ENCODE measurements around the gene RIT2.

RIT2 gene

GRCh38 chr18:42771936-42772335 lies 343.5 kb downstream of the RIT2 start:
- no peaks in the 10 kb centered on the region for H3K36me3 ChIP-seq (ENCODE audit: insufficient read depth)

DNA sequence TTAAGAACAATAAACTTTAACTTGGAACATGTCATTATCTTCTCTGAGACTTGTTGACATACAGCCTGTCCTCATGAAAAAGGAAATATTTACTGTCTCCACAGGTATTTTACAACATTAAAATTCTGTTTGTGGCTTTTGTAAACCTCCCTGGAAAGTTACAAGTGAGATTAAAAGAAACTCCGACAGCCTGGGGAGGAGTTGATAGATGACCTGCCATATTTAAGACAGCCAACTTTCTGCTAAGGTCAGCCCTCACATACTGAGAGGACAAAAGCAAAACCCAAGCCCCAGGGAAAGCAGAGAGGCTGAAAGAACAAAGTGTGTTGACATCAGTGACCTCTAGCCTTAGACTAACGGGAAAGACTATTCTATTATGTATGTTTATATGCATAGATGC lies 350.2 kb downstream of the RIT2 start:
- H3K79me2 ChIP-seq (ENCODE audit: insufficient read depth, low read depth) = no peaks in the 10 kb centered on the region
- no peak overlapping the region for H3K4me2 ChIP-seq
- no peak for TF ChIP-seq CTCF (conservative IDR thresholded peaks at IDR 0.05; ENCODE audit: low read depth, low read length)
- no peak overlapping the region for H3K27ac ChIP-seq
- H3K36me3 ChIP-seq (ENCODE audit: insufficient read depth) = no peaks in the 10 kb centered on the region
- no peaks in the 10 kb centered on the region for H4K20me1 ChIP-seq (ENCODE audit: insufficient read depth)
- no peak overlapping the region for H3K4me3 ChIP-seq (IDR thresholded peaks at IDR 0.05; ENCODE audit: insufficient read depth, low read depth, low read length)
- no peak overlapping the region for H2AFZ ChIP-seq (ENCODE audit: low read depth)
- H3K27me3 ChIP-seq (ENCODE audit: insufficient read depth, low read depth) = no peaks in the 10 kb centered on the region
- no peaks in the 10 kb centered on the region for H3K4me1 ChIP-seq (ENCODE audit: low read depth, poor library complexity, severe bottlenecking)
- H3K9ac ChIP-seq = no peak overlapping the region

More at GRCh38 chr18:42771936-42772335, 343.5 kb downstream of the RIT2 start:
- no peak overlapping the region for H3K9ac ChIP-seq
- H3K27ac ChIP-seq = no peak overlapping the region
- no peak overlapping the region for H3K4me3 ChIP-seq (IDR thresholded peaks at IDR 0.05; ENCODE audit: insufficient read depth, low read depth, low read length)
- no peak overlapping the region for H3K4me2 ChIP-seq
- no peaks in the 10 kb centered on the region for H3K27me3 ChIP-seq (ENCODE audit: insufficient read depth, low read depth)
- TF ChIP-seq CTCF (conservative IDR thresholded peaks at IDR 0.05; ENCODE audit: low read depth, low read length) = no peak
- no peaks in the 10 kb centered on the region for H4K20me1 ChIP-seq (ENCODE audit: insufficient read depth)
- H3K4me1 ChIP-seq (ENCODE audit: low read depth, poor library complexity, severe bottlenecking) = no peaks in the 10 kb centered on the region
- H2AFZ ChIP-seq (ENCODE audit: low read depth) = no peak overlapping the region
- no peaks in the 10 kb centered on the region for H3K79me2 ChIP-seq (ENCODE audit: insufficient read depth, low read depth)

GRCh38 chr18:42760290-42760689 lies 355.2 kb downstream of the RIT2 start:
- Histone ChIP-seq H3K4me2 (no peak overlapping the region), H3K27ac (no peak overlapping the region), H3K27me3 (ENCODE audit: insufficient read depth, low read depth) (no peaks in the 10 kb centered on the region), H2AFZ (ENCODE audit: low read depth) (no peak overlapping the region), H4K20me1 (ENCODE audit: insufficient read depth) (no peaks in the 10 kb centered on the region), H3K4me1 (ENCODE audit: low read depth, poor library complexity, severe bottlenecking) (no peaks in the 10 kb centered on the region), H3K4me3 (IDR thresholded peaks at IDR 0.05; ENCODE audit: insufficient read depth, low read depth, low read length) (no peak overlapping the region), H3K9ac (no peak overlapping the region), H3K79me2 (ENCODE audit: insufficient read depth, low read depth) (no peaks in the 10 kb centered on the region), H3K36me3 (ENCODE audit: insufficient read depth) (no peaks in the 10 kb centered on the region)
- no peak for TF ChIP-seq CTCF (conservative IDR thresholded peaks at IDR 0.05; ENCODE audit: low read depth, low read length)

DNA sequence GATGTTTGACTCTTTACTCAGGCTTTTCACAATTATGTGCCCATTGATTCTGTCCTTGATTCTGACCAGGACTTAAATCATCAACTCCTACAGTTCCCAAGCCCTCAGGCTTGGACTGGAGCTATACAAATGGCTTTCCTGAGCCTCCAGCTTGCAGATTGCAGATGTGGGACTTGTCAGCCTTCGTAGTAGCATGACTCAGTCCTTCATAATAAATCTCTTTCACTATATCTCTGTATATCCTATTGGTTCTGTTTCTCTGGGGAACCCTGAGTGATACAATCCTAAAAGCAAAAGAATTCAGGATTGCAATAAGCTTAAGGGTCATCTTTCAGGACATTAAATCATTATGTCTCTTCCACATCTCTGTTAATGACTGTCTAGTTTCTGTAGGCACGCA lies 356.6 kb downstream of the RIT2 start:
- Histone ChIP-seq H3K27me3 (ENCODE audit: insufficient read depth, low read depth) (no peaks in the 10 kb centered on the region), H2AFZ (ENCODE audit: low read depth) (no peak overlapping the region), H3K9ac (no peak overlapping the region), H3K27ac (no peak overlapping the region), H3K4me2 (no peak overlapping the region), H3K4me3 (IDR thresholded peaks at IDR 0.05; ENCODE audit: insufficient read depth, low read depth, low read length) (no peak overlapping the region), H3K4me1 (ENCODE audit: low read depth, poor library complexity, severe bottlenecking) (no peaks in the 10 kb centered on the region), H4K20me1 (ENCODE audit: insufficient read depth) (no peaks in the 10 kb centered on the region), H3K79me2 (ENCODE audit: insufficient read depth, low read depth) (no peaks in the 10 kb centered on the region), H3K36me3 (ENCODE audit: insufficient read depth) (no peaks in the 10 kb centered on the region)
- TF ChIP-seq CTCF (conservative IDR thresholded peaks at IDR 0.05; ENCODE audit: low read depth, low read length) = no peak

All from KMS-11 (cell line).